ENCODE data around the gene CD300E. TPM values are rescaled to one million over a fixed set of nuclear protein-coding genes. Genes with fewer than 3 reads are reported as not detected.

The CD300E gene
- total and polyA plus RNA-seq, 2 of the 13 experiments (the other 11 are each of a cell fraction or from before 2014, with no cell fraction given) = not detected

- no peak for DNase-seq (ENCODE audit: low spot score)
- no peak overlapping the region for H3K4me3 ChIP-seq (replicated peaks in 1 of 3; ENCODE audit: insufficient read depth in 1 of 3, low read depth in 2 of 3, low read length in 3 of 3)
- H3K36me3 ChIP-seq (replicated peaks in 1 of 2; ENCODE audit: control insufficient read depth in 1 of 2, insufficient read depth in 2 of 2, low read length in 2 of 2) = no peaks in the 10 kb centered on the region
- no peak for FAIRE-seq
- no peaks in the 10 kb centered on the region for H3K9me3 ChIP-seq (ENCODE audit: low read length)
- H3K4me2 ChIP-seq (ENCODE audit: low read depth, low read length) = no peak overlapping the region
- BruUV-seq (replicated peaks) = no TSS peak
- no peaks in the 10 kb centered on the region for H3K79me2 ChIP-seq (ENCODE audit: insufficient read depth, low read length)
- in situ Hi-C loops (cut with HindIII; ENCODE audit: extremely low pct_ligation_motif_present, low pct_unique_long_range_greater_than_20kb) (no loop called here), intact Hi-C loops (cut with micrococcal nuclease; ENCODE audit: unreplicated experiment) (no loop called here)
- ChIA-PET POLR2A (no interaction called here), CTCF (ENCODE audit: low intra/inter-chr PET ratio, low total read pairs) (no interaction called here)
- peaks cover 11 to 61% of the 10 kb centered on the region in 2 experiments; a peak in 3 of 5 replicates for H3K27me3 ChIP-seq (ENCODE audit: control insufficient read depth in 1 of 2, insufficient read depth in 2 of 2, low read length in 2 of 2)
- no peaks in the 10 kb centered on the region for H4K20me1 ChIP-seq (ENCODE audit: insufficient read depth, low read length)
- H2AFZ ChIP-seq (ENCODE audit: low read length) = no peak overlapping the region
- no peak for ATAC-seq
- TF ChIP-seq FOXO1 (CRISPR knock-in tag; IDR thresholded peaks at IDR 0.05) = no peak
- TF ChIP-seq STAT6 (CRISPR knock-in tag; IDR thresholded peaks at IDR 0.05; ENCODE audit: borderline replicate concordance) = no peak
- peak; percentile 87 to 88 for TF ChIP-seq MAFK (conservative IDR thresholded peaks at IDR 0.05 in 1 of 2, IDR thresholded peaks at IDR 0.05 in 1 of 2; ENCODE audit: low read length in 2 of 2)
- no peak for TF ChIP-seq AKAP8 (CRISPR knock-in tag; IDR thresholded peaks at IDR 0.05)
- TF ChIP-seq MAFF (IDR thresholded peaks at IDR 0.05; ENCODE audit: low read depth, low read length) = peak; percentile 77
- no peak overlapping the region for H3K9ac ChIP-seq (ENCODE audit: insufficient read depth, low read depth, low read length)
- no peaks in the 10 kb centered on the region for H3K4me1 ChIP-seq (ENCODE audit: insufficient read depth, low read length)
- no peak overlapping the region for H3K27ac ChIP-seq (ENCODE audit: extremely low read length, insufficient read depth, low read length)
- 2% methylated on average over 2 of the region's 2 CpGs for WGBS (ENCODE audit: low lambda C conversion rate)
Observed at GRCh38 chr17:74641958-74642298, 18.4 kb upstream of the CD300E start.

DNA sequence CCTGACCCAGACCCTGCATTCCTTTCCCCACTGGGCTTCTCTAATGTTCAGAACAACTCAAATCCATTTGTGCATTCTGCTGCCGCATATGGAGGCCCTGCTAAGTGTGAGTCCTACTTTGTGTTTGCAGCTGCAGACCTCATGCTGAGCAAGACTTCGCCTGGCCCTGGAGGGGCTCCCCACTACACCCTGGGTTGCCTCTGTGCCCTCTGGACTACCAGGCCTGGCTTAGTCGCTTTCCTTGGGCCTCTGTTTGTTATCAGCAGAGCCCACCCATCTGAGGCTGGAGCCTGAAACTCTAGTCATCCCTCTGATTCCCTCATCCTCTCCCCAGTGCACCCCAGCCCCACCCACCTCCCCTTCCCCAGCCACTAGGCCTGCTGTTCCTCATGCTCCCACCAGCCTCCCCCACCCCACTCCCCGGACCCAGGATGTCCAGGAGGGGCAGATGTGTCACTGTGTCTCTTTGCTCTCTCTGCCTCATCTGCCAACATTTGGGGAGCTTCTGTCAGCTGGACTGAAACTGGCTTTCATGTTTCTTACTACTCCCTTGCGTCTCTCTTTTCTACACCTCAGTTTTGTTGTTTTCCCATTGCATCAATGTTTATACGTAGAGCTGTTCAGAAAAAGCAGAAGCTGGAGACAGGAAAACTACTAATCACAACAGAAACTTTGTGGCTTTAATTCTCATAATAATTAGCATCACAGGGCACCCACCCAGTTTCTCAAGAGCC, 17.9 kb upstream of the CD300E start:
- CTCF ChIA-PET (ENCODE audit: low intra/inter-chr PET ratio, low total read pairs) = no interaction called here
- Histone ChIP-seq H3K36me3 (replicated peaks in 1 of 2; ENCODE audit: control insufficient read depth in 1 of 2, insufficient read depth in 2 of 2, low read length in 2 of 2) (no peaks in the 10 kb centered on the region), H4K20me1 (ENCODE audit: insufficient read depth, low read length) (no peaks in the 10 kb centered on the region), H3K27ac (ENCODE audit: extremely low read length, insufficient read depth, low read length) (no peak overlapping the region), H3K4me3 (replicated peaks in 1 of 3; ENCODE audit: insufficient read depth in 1 of 3, low read depth in 2 of 3, low read length in 3 of 3) (no peak overlapping the region), H3K9me3 (ENCODE audit: low read length) (no peaks in the 10 kb centered on the region), H3K4me2 (ENCODE audit: low read depth, low read length) (no peak overlapping the region), H3K4me1 (ENCODE audit: insufficient read depth, low read length) (no peaks in the 10 kb centered on the region), H3K27me3 (ENCODE audit: control insufficient read depth in 1 of 2, insufficient read depth in 2 of 2, low read length in 2 of 2) (peaks cover 12 to 65% of the 10 kb centered on the region in 2 experiments; a peak in 3 of 5 replicates), H2AFZ (ENCODE audit: low read length) (no peak overlapping the region), H3K9ac (ENCODE audit: insufficient read depth, low read depth, low read length) (no peak overlapping the region), H3K79me2 (ENCODE audit: insufficient read depth, low read length) (no peaks in the 10 kb centered on the region)
- WGBS (ENCODE audit: low lambda C conversion rate) = 12% methylated on average over 6 of the region's 6 CpGs
- POLR2A ChIA-PET = no interaction called here
- no peak for FAIRE-seq
- intact Hi-C loops (cut with micrococcal nuclease; ENCODE audit: unreplicated experiment) (no loop called here), in situ Hi-C loops (cut with HindIII; ENCODE audit: extremely low pct_ligation_motif_present, low pct_unique_long_range_greater_than_20kb) (no loop called here)
- ATAC-seq = no peak
- BruUV-seq (replicated peaks) = no TSS peak
- TF ChIP-seq, protein P1, sequence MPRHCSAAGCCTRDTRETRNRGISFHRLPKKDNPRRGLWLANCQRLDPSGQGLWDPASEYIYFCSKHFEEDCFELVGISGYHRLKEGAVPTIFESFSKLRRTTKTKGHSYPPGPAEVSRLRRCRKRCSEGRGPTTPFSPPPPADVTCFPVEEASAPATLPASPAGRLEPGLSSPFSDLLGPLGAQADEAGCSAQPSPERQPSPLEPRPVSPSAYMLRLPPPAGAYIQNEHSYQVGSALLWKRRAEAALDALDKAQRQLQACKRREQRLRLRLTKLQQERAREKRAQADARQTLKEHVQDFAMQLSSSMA (CRISPR knock-in tag; IDR thresholded peaks at IDR 0.05) = no peak
- no peak for DNase-seq (ENCODE audit: low spot score)

All from HepG2 (cell line).